ENCODE data around the gene IKBKE.

DNA sequence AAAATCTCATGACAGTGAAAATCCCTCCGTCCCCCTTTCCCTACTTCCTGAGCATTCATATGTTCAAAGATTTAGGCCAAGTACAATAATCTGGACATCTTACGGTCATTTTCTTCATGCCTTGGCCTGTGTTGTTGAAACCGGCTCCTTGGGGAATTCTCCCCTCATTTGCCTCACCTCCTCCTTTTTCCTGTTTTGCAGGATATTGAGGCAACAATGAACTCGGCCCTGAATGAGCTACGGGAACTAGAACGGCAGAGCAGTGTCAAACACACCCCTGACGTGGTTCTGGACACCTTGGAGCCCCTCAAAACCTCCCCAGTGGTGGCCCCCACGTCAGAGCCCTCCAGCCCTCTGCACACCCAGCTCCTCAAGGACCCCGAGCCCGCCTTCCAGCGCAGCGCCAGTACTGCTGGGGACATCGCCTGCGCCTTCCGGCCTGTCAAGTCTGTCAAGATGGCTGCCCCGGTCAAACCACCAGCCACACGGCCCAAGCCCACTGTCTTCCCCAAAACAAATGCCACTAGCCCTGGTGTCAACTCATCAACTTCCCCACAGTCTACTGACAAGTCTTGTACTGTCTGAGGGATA lies 9.3 kb upstream of the IKBKE start:
- TF ChIP-seq POLR2A (IDR thresholded peaks at IDR 0.05; ENCODE audit: low read depth, low read length) (no peak), SPI1 (IDR thresholded peaks at IDR 0.05; ENCODE audit: low read depth, low read length) (no peak), TAF1 (IDR thresholded peaks at IDR 0.05; ENCODE audit: low read depth, low read length) (no peak), POLR2AphosphoS5 (IDR thresholded peaks at IDR 0.05; ENCODE audit: low read depth, low read length) (no peak), PAX5 (IDR thresholded peaks at IDR 0.05; ENCODE audit: insufficient read depth, low read length, severe bottlenecking) (no peak)
